ENCODE measurements around the gene PNMA6E. TPM values are rescaled to one million over a fixed set of nuclear protein-coding genes. Genes with fewer than 3 reads are reported as not detected.
"Not testable (repeated sequence)": the region's sequence is repeated elsewhere in the genome, so short reads cannot be mapped to it uniquely, and the experiment has no call there.

The PNMA6E gene
- total RNA-seq, 3 donors from 2014 or later: not detected

GRCh38 chrX:153395613-153396319, 5.4 kb downstream of the PNMA6E start:
- H3K4me1 ChIP-seq: no peaks in the 10 kb centered on the region
- H3K4me3 ChIP-seq: no peak overlapping the region
- H3K9me3 ChIP-seq: peaks cover 0 to 4% of the 10 kb centered on the region in 2 donors
- no peaks in the 10 kb centered on the region for H3K36me3 ChIP-seq
- no peak for TF ChIP-seq POLR2AphosphoS5 (IDR thresholded peaks at IDR 0.05)
- no peak for TF ChIP-seq CTCF (IDR thresholded peaks at IDR 0.05)
- TF ChIP-seq POLR2A (IDR thresholded peaks at IDR 0.05): no peak
- DNase-seq (ENCODE audit: low spot score in 2 of 2): no peak
- H3K27ac ChIP-seq: no peak overlapping the region
- intact Hi-C loops (cut with DNase I; ENCODE audit: low total_unique reads): no loop called here
- peaks cover 0 to 58% of the 10 kb centered on the region in 2 donors for H3K27me3 ChIP-seq

GRCh38 chrX:153394612-153395011, 6.5 kb downstream of the PNMA6E start:
- H3K9me3 ChIP-seq: no peaks in the 10 kb centered on the region
- H3K27ac ChIP-seq: no peak overlapping the region
- peaks cover 0 to 58% of the 10 kb centered on the region in 2 donors for H3K27me3 ChIP-seq
- no peaks in the 10 kb centered on the region for H3K36me3 ChIP-seq
- intact Hi-C loops (cut with DNase I; ENCODE audit: low total_unique reads): no loop called here
- TF ChIP-seq CTCF (IDR thresholded peaks at IDR 0.05): no peak
- no peak for TF ChIP-seq POLR2A (IDR thresholded peaks at IDR 0.05)
- no peak for TF ChIP-seq POLR2AphosphoS5 (IDR thresholded peaks at IDR 0.05)
- H3K4me1 ChIP-seq: no peaks in the 10 kb centered on the region
- DNase-seq (ENCODE audit: low spot score in 2 of 2): no peak
- no peak overlapping the region for H3K4me3 ChIP-seq

- H3K27ac ChIP-seq: no peak overlapping the region
- H3K4me3 ChIP-seq: no peak overlapping the region
- DNase-seq (ENCODE audit: low spot score in 2 of 2): no peak
- intact Hi-C loops (cut with DNase I; ENCODE audit: low total_unique reads): no loop called here
- peaks cover 0 to 57% of the 10 kb centered on the region in 2 donors for H3K27me3 ChIP-seq
- H3K36me3 ChIP-seq: no peaks in the 10 kb centered on the region
- no peaks in the 10 kb centered on the region for H3K4me1 ChIP-seq
- TF ChIP-seq POLR2AphosphoS5 (IDR thresholded peaks at IDR 0.05) (no peak), CTCF (IDR thresholded peaks at IDR 0.05) (no peak), POLR2A (IDR thresholded peaks at IDR 0.05) (no peak)
- no peaks in the 10 kb centered on the region for H3K9me3 ChIP-seq
These were observed 8.4 kb downstream of the PNMA6E start for GRCh38 chrX:153392642-153393321.

- H3K36me3 ChIP-seq; intact Hi-C loops (cut with DNase I; ENCODE audit: low total_unique reads); H3K4me3 ChIP-seq; H3K4me1 ChIP-seq; DNase-seq (ENCODE audit: low spot score in 2 of 2); H3K27ac ChIP-seq; H3K9me3 ChIP-seq: not testable (repeated sequence)
- peaks cover 0 to 33% of the 10 kb centered on the region in 2 donors for H3K27me3 ChIP-seq
These were observed 11.7 kb downstream of the PNMA6E start for GRCh38 chrX:153389460-153389768.

GRCh38 chrX:153388722-153389459, 12.3 kb downstream of the PNMA6E start:
- H3K4me1 ChIP-seq: no peaks in the 10 kb centered on the region
- TF ChIP-seq CTCF (IDR thresholded peaks at IDR 0.05): no peak
- no peak for TF ChIP-seq POLR2A (IDR thresholded peaks at IDR 0.05)
- TF ChIP-seq POLR2AphosphoS5 (IDR thresholded peaks at IDR 0.05): no peak
- H3K4me3 ChIP-seq: no peak overlapping the region
- no peak overlapping the region for H3K27ac ChIP-seq
- H3K9me3 ChIP-seq: no peaks in the 10 kb centered on the region
- no peak for DNase-seq (ENCODE audit: low spot score in 2 of 2)
- H3K36me3 ChIP-seq: no peaks in the 10 kb centered on the region
- intact Hi-C loops (cut with DNase I; ENCODE audit: low total_unique reads): no loop called here
- peaks cover 0 to 28% of the 10 kb centered on the region in 2 donors for H3K27me3 ChIP-seq
